Astrocyte (in vitro differentiated cells and primary cell): ENCODE results near the gene GNAI3. TPM values are rescaled to one million over a fixed set of nuclear protein-coding genes. Genes with fewer than 3 reads are reported as not detected.

ENCODE experiments used
- DNase-seq: peaks from one replicate; pipeline ENCODE4 v3.0.0-alpha.2; 2010; ENCODE audit warnings: low read depth
- FAIRE-seq: peaks from 2 replicates; lab custom pipeline; 2011; peaks lifted over from hg19 to GRCh38; lab: Jason Lieb, UNC
- H2AFZ ChIP-seq: 2 replicates; pipeline ENCODE4 v1.6.0; 2012; ENCODE audit warnings: low read depth, low read length, inconsistent platforms
- H3K27ac ChIP-seq: 2 replicates; pipeline ENCODE4 v1.5.1; 2011; ENCODE audit warnings: low read depth, low read length, inconsistent platforms
- H3K27me3 ChIP-seq: 2 replicates; pipeline ENCODE4 v1.6.0; 2011; ENCODE audit warnings: low read length, inconsistent platforms; ENCODE audit not compliant: insufficient read depth
- H3K36me3 ChIP-seq: 2 replicates; pipeline ENCODE4 v1.5.1; 2011; ENCODE audit warnings: low read length, inconsistent platforms; ENCODE audit not compliant: insufficient read depth
- H3K4me1 ChIP-seq: 2 replicates; pipeline ENCODE4 v1.5.1; 2011; ENCODE audit warnings: low read length, inconsistent platforms; ENCODE audit not compliant: insufficient read depth
- H3K4me2 ChIP-seq: 2 replicates; pipeline ENCODE4 v1.6.0; 2012; ENCODE audit warnings: low read length, inconsistent platforms
- H3K4me3 ChIP-seq: 2 replicates; pipeline ENCODE4 v1.5.1; 2011; ENCODE audit warnings: low read depth, mild to moderate bottlenecking, low read length, inconsistent platforms; ENCODE audit not compliant: insufficient read depth
- H3K79me2 ChIP-seq: 2 replicates; pipeline ENCODE4 v1.6.0; 2012; ENCODE audit warnings: mild to moderate bottlenecking, low read length, inconsistent platforms; ENCODE audit not compliant: insufficient read depth
- H3K9ac ChIP-seq: 2 replicates; pipeline ENCODE4 v1.6.0; 2012; ENCODE audit warnings: mild to moderate bottlenecking, low read length, inconsistent platforms
- H3K9me3 ChIP-seq: 2 replicates; pipeline ENCODE4 v1.5.1; 2012; ENCODE audit warnings: low read depth, mild to moderate bottlenecking, low read length, inconsistent platforms; ENCODE audit not compliant: insufficient read depth
- H4K20me1 ChIP-seq: 2 replicates; pipeline ENCODE4 v1.6.0; 2012; ENCODE audit warnings: low read length, inconsistent platforms; ENCODE audit not compliant: insufficient read depth
- H3K27ac Mint-ChIP-seq: one replicate; pipeline ENCODE4 v1.8.0; 2021; ENCODE audit warnings: mild to moderate bottlenecking, mixed read lengths; ENCODE audit not compliant: unreplicated experiment
- H3K27me3 Mint-ChIP-seq: one replicate; pipeline ENCODE4 v1.8.0; 2021; ENCODE audit warnings: low read depth, mixed read lengths; ENCODE audit not compliant: unreplicated experiment
- H3K36me3 Mint-ChIP-seq: one replicate; pipeline ENCODE4 v1.8.0; 2021; ENCODE audit warnings: low read depth, mixed read lengths; ENCODE audit not compliant: unreplicated experiment
- H3K4me1 Mint-ChIP-seq: one replicate; pipeline ENCODE4 v1.8.0; 2021; ENCODE audit warnings: low read depth, mixed read lengths; ENCODE audit not compliant: unreplicated experiment
- H3K4me3 Mint-ChIP-seq: one replicate; pipeline ENCODE4 v1.8.0; 2021; ENCODE audit warnings: mild to moderate bottlenecking, moderate library complexity, mixed read lengths; ENCODE audit not compliant: unreplicated experiment
- H3K9me3 Mint-ChIP-seq: one replicate; pipeline ENCODE4 v1.8.0; 2021; ENCODE audit warnings: mild to moderate bottlenecking, mixed read lengths; ENCODE audit not compliant: unreplicated experiment
- EZH2 ChIP-seq: IDR thresholded peaks from 2 replicates; pipeline ENCODE4 v1.6.1; 2012; ENCODE audit warnings: mild to moderate bottlenecking, low read length, inconsistent platforms; ENCODE audit not compliant: insufficient read depth
- total RNA-seq: library from RNA; stranded (reverse); gene quantifications from 2 replicates; pipeline ENCODE4 v1.2.1, GENCODE V29; 2021
- TF ChIP-seq, protein P1 (sequence below): IDR thresholded peaks from 2 replicates; pipeline ENCODE4 v1.5.1; 2011; ENCODE audit warnings: low read depth, mild to moderate bottlenecking, inconsistent platforms, low read length, moderate library complexity; ENCODE audit not compliant: insufficient read depth

The GNAI3 gene
- total RNA-seq, 1 donor from 2014 or later, result 16.1 TPM

DNA sequence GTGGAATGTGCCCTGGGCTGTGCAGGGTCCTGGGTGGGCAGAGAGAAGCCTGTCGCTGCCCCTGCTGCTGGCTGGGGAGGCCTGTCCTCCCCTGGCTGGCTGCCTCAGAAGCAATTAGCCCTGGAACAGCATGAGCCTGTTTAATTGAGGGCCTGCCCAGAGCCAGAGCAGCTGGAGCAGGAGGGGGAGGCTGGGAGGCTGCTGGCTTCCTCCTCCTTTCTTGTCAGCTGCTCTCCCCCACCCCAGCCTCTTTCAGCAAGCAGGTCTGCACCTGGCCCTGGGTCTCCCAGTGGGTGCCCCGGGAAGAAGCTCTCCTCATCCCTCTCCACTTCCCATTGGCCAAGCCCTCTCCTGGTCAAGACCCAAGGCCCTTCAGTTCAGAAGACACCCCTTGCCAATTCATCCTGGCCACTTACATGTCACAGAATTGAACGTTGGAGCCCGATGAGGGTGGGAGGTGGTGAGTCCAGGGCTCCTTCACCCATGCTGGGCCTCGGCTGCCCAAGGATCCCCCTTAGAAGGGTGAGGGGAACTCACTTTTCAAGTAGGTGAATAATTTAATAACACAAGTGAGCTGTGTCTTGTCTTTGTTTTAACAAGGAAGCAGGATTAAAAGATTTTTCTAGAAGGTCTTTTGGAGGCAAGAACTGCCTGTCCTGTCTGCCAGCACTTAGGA lies 84.4 kb downstream of the GNAI3 start:
- H2AFZ ChIP-seq, result no peak overlapping the region
- no peaks in the 10 kb centered on the region for H3K27me3 Mint-ChIP-seq
- peaks cover 45% of the 10 kb centered on the region for H4K20me1 ChIP-seq
- H3K27me3 ChIP-seq, result no peaks in the 10 kb centered on the region
- DNase-seq, result no peak
- H3K9me3 ChIP-seq, result no peaks in the 10 kb centered on the region
- peaks cover 20% of the 10 kb centered on the region for H3K4me1 Mint-ChIP-seq
- H3K4me3 ChIP-seq, result no peak overlapping the region
- H3K4me1 ChIP-seq, result peaks cover 15% of the 10 kb centered on the region
- H3K36me3 Mint-ChIP-seq, result peaks cover 17% of the 10 kb centered on the region
- no peak overlapping the region for H3K9ac ChIP-seq
- TF ChIP-seq, protein P1, sequence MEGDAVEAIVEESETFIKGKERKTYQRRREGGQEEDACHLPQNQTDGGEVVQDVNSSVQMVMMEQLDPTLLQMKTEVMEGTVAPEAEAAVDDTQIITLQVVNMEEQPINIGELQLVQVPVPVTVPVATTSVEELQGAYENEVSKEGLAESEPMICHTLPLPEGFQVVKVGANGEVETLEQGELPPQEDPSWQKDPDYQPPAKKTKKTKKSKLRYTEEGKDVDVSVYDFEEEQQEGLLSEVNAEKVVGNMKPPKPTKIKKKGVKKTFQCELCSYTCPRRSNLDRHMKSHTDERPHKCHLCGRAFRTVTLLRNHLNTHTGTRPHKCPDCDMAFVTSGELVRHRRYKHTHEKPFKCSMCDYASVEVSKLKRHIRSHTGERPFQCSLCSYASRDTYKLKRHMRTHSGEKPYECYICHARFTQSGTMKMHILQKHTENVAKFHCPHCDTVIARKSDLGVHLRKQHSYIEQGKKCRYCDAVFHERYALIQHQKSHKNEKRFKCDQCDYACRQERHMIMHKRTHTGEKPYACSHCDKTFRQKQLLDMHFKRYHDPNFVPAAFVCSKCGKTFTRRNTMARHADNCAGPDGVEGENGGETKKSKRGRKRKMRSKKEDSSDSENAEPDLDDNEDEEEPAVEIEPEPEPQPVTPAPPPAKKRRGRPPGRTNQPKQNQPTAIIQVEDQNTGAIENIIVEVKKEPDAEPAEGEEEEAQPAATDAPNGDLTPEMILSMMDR, result no peak
- no peak for TF ChIP-seq EZH2
- no peak overlapping the region for H3K4me2 ChIP-seq
- no peaks in the 10 kb centered on the region for H3K79me2 ChIP-seq
- H3K9me3 Mint-ChIP-seq, result peaks cover 2% of the 10 kb centered on the region
- H3K27ac Mint-ChIP-seq, result no peak overlapping the region
- peaks cover 20% of the 10 kb centered on the region for H3K36me3 ChIP-seq
- no peak for FAIRE-seq
- no peak overlapping the region for H3K27ac ChIP-seq
- H3K4me3 Mint-ChIP-seq, result no peak overlapping the region

DNA sequence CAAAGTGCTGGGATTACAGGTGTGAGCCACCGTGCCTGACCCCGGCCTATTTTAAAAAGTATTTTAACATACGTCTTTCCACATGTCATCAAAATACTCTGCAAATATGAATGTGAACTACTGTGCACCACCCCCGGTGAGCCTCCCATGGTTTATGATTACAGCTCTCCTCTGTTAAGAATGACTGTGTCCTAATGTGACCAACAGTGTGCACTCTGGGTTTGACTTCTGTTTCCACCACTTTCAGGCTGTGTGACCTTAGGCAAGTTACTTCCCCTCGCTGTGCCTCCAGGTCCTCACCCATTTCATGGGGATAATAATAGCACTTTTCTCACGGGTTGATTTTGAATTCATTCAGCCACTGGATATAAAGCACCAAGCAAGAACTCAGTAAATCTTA lies 85.9 kb downstream of the GNAI3 start:
- TF ChIP-seq EZH2, result no peak
- TF ChIP-seq, protein P1, result no peak
- peaks cover 5% of the 10 kb centered on the region for H3K4me1 ChIP-seq
- H3K36me3 Mint-ChIP-seq, result peaks cover 11% of the 10 kb centered on the region
- DNase-seq, result no peak
- no peak overlapping the region for H3K4me3 ChIP-seq
- H3K4me2 ChIP-seq, result no peak overlapping the region
- H3K4me3 Mint-ChIP-seq, result no peak overlapping the region
- no peaks in the 10 kb centered on the region for H3K79me2 ChIP-seq
- no peak overlapping the region for H3K27ac ChIP-seq
- peaks cover 32% of the 10 kb centered on the region for H4K20me1 ChIP-seq
- H3K27me3 Mint-ChIP-seq, result no peaks in the 10 kb centered on the region
- FAIRE-seq, result no peak
- H2AFZ ChIP-seq, result no peak overlapping the region
- H3K27ac Mint-ChIP-seq, result no peak overlapping the region
- no peak overlapping the region for H3K9ac ChIP-seq
- peaks cover 14% of the 10 kb centered on the region for H3K36me3 ChIP-seq
- H3K27me3 ChIP-seq, result no peaks in the 10 kb centered on the region
- no peaks in the 10 kb centered on the region for H3K9me3 ChIP-seq
- H3K4me1 Mint-ChIP-seq, result peaks cover 18% of the 10 kb centered on the region
- H3K9me3 Mint-ChIP-seq, result peaks cover 2% of the 10 kb centered on the region
